Effector memory CD4-positive, alpha-beta T cell (primary cell): ENCODE results near the gene ACO1.

Source experiments
- DNase-seq, 3 donors: peaks; one replicate each; pipeline ENCODE4 v3.0.0-alpha.2; 2020
- H3K27ac ChIP-seq: 2 replicates; pipeline ENCODE4 v1.7.0; 2013; ENCODE audit warnings: mild to moderate bottlenecking, low read length, moderate library complexity; ENCODE audit not compliant: insufficient read depth, poor library complexity, severe bottlenecking
- H3K27me3 ChIP-seq: replicated peaks from 2 replicates; pipeline ENCODE4 v1.7.0; 2013; ENCODE audit warnings: mild to moderate bottlenecking, low read length; ENCODE audit not compliant: insufficient read depth, control insufficient read depth, poor library complexity, severe bottlenecking
- H3K36me3 ChIP-seq: 2 replicates; pipeline ENCODE4 v1.7.0; 2013; ENCODE audit warnings: mild to moderate bottlenecking, low read length, moderate library complexity; ENCODE audit not compliant: control insufficient read depth, insufficient read depth
- H3K4me1 ChIP-seq: 2 replicates; pipeline ENCODE4 v1.7.0; 2013; ENCODE audit warnings: low read length, mild to moderate bottlenecking; ENCODE audit not compliant: control insufficient read depth, insufficient read depth, poor library complexity, severe bottlenecking
- H3K4me3 ChIP-seq: 2 replicates; pipeline ENCODE4 v1.7.0; 2013; ENCODE audit warnings: low read length, low read depth, mild to moderate bottlenecking; ENCODE audit not compliant: insufficient read depth, poor library complexity, severe bottlenecking
- H3K9me3 ChIP-seq: 2 replicates; pipeline ENCODE4 v1.7.0; 2013; ENCODE audit warnings: mild to moderate bottlenecking, low read length, moderate library complexity; ENCODE audit not compliant: control insufficient read depth

Gene ACO1

GRCh38 chr9:32468740-32469139 lies 84.3 kb downstream of the ACO1 start:
- Histone ChIP-seq H3K27me3 (no peaks in the 10 kb centered on the region), H3K36me3 (peaks cover 52% of the 10 kb centered on the region), H3K4me3 (no peak overlapping the region), H3K9me3 (no peaks in the 10 kb centered on the region), H3K4me1 (no peaks in the 10 kb centered on the region), H3K27ac (no peak overlapping the region)
- DNase-seq: no peak

- H3K4me1 ChIP-seq: no peaks in the 10 kb centered on the region
- H3K27ac ChIP-seq: no peak overlapping the region
- H3K27me3 ChIP-seq: no peaks in the 10 kb centered on the region
- H3K9me3 ChIP-seq: no peaks in the 10 kb centered on the region
- no peak overlapping the region for H3K4me3 ChIP-seq
- DNase-seq: no peak
- peaks cover 52% of the 10 kb centered on the region for H3K36me3 ChIP-seq
Measured at GRCh38 chr9:32472344-32472743, 87.9 kb downstream of the ACO1 start.

- no peak overlapping the region for H3K4me3 ChIP-seq
- DNase-seq: no peak
- no peak overlapping the region for H3K27ac ChIP-seq
- peaks cover 78% of the 10 kb centered on the region for H3K36me3 ChIP-seq
- H3K4me1 ChIP-seq: no peaks in the 10 kb centered on the region
- no peaks in the 10 kb centered on the region for H3K27me3 ChIP-seq
- H3K9me3 ChIP-seq: no peaks in the 10 kb centered on the region
Measured at GRCh38 chr9:32483343-32483742, 98.9 kb downstream of the ACO1 start.

- Histone ChIP-seq H3K4me1 (no peaks in the 10 kb centered on the region), H3K4me3 (no peak overlapping the region), H3K27me3 (no peaks in the 10 kb centered on the region), H3K27ac (no peak overlapping the region), H3K9me3 (no peaks in the 10 kb centered on the region), H3K36me3 (peaks cover 59% of the 10 kb centered on the region)
- no peak for DNase-seq
Measured at GRCh38 chr9:32486839-32487562, 102.6 kb downstream of the ACO1 start.

GRCh38 chr9:32487981-32488380 lies 103.5 kb downstream of the ACO1 start:
- H3K4me3 ChIP-seq: no peak overlapping the region
- peaks cover 49% of the 10 kb centered on the region for H3K36me3 ChIP-seq
- no peaks in the 10 kb centered on the region for H3K9me3 ChIP-seq
- no peak for DNase-seq
- no peaks in the 10 kb centered on the region for H3K4me1 ChIP-seq
- no peaks in the 10 kb centered on the region for H3K27me3 ChIP-seq
- H3K27ac ChIP-seq: no peak overlapping the region

GRCh38 chr9:32490601-32491000 lies 106.2 kb downstream of the ACO1 start:
- H3K4me3 ChIP-seq: no peak overlapping the region
- no peaks in the 10 kb centered on the region for H3K4me1 ChIP-seq
- H3K9me3 ChIP-seq: no peaks in the 10 kb centered on the region
- H3K36me3 ChIP-seq: peaks cover 28% of the 10 kb centered on the region
- no peaks in the 10 kb centered on the region for H3K27me3 ChIP-seq
- no peak for DNase-seq
- no peak overlapping the region for H3K27ac ChIP-seq

GRCh38 chr9:32497921-32498320 lies 113.5 kb downstream of the ACO1 start:
- peaks cover 33% of the 10 kb centered on the region for H3K36me3 ChIP-seq
- no peaks in the 10 kb centered on the region for H3K27me3 ChIP-seq
- DNase-seq: no peak
- H3K4me3 ChIP-seq: no peak overlapping the region
- no peaks in the 10 kb centered on the region for H3K9me3 ChIP-seq
- no peaks in the 10 kb centered on the region for H3K4me1 ChIP-seq
- no peak overlapping the region for H3K27ac ChIP-seq

- Histone ChIP-seq H3K27me3 (no peaks in the 10 kb centered on the region), H3K36me3 (peaks cover 32% of the 10 kb centered on the region), H3K4me3 (no peak overlapping the region), H3K27ac (no peak overlapping the region), H3K9me3 (no peaks in the 10 kb centered on the region), H3K4me1 (no peaks in the 10 kb centered on the region)
- no peak for DNase-seq
Measured at GRCh38 chr9:32500768-32501167, 116.3 kb downstream of the ACO1 start.

GRCh38 chr9:32501868-32502267 lies 117.4 kb downstream of the ACO1 start:
- no peaks in the 10 kb centered on the region for H3K4me1 ChIP-seq

GRCh38 chr9:32502464-32502863 lies 118.0 kb downstream of the ACO1 start:
- H3K9me3 ChIP-seq: no peaks in the 10 kb centered on the region
- no peak overlapping the region for H3K4me3 ChIP-seq
- H3K36me3 ChIP-seq: peaks cover 22% of the 10 kb centered on the region
- no peak overlapping the region for H3K27ac ChIP-seq
- DNase-seq: no peak
- no peaks in the 10 kb centered on the region for H3K27me3 ChIP-seq
- no peaks in the 10 kb centered on the region for H3K4me1 ChIP-seq

More at GRCh38 chr9:32501868-32502267, 117.4 kb downstream of the ACO1 start:
- Histone ChIP-seq H3K36me3 (peaks cover 25% of the 10 kb centered on the region), H3K27ac (no peak overlapping the region), H3K27me3 (no peaks in the 10 kb centered on the region), H3K9me3 (no peaks in the 10 kb centered on the region), H3K4me3 (no peak overlapping the region)
- DNase-seq: no peak
